GM10266 (cell line): ENCODE measurements around the gene SH3BP5L.

Experiments used
- DNase-seq: peaks from one replicate; pipeline ENCODE4 v3.0.0; 2012; ENCODE audit errors: extremely low spot score
- TF ChIP-seq, protein P1 (sequence below): IDR thresholded peaks from 2 replicates; pipeline ENCODE4 v1.5.1; 2012; ENCODE audit warnings: mild to moderate bottlenecking, low read depth; ENCODE audit not compliant: control insufficient read depth, insufficient read depth; ENCODE audit errors: missing control alignments

SH3BP5L gene

DNA sequence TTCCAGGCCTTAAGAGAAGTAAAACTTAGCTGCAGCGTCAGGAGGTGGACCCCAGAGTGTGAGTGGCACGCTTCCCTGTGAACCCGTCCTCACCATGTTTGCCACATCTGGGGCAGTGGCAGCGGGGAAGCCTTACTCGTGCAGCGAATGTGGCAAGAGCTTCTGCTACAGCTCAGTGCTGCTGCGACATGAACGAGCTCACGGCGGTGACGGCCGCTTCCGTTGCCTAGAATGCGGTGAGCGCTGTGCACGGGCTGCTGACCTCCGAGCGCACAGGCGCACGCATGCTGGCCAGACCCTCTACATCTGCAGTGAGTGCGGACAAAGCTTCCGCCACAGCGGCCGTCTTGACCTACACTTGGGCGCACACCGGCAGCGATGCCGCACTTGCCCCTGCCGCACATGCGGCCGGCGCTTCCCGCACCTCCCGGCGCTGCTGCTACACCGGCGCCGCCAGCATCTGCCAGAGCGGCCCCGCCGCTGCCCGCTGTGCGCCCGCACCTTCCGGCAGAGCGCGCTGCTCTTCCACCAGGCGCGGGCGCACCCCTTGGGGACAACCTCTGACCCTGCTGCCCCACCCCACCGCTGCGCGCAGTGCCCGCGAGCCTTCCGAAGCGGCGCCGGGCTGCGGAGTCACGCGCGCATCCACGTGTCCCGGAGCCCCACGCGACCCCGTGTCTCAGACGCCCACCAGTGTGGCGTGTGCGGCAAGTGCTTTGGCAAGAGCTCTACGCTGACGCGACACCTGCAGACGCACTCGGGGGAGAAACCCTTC lies 21.7 kb upstream of the SH3BP5L start:
- DNase-seq = no peak
- TF ChIP-seq, protein P1, sequence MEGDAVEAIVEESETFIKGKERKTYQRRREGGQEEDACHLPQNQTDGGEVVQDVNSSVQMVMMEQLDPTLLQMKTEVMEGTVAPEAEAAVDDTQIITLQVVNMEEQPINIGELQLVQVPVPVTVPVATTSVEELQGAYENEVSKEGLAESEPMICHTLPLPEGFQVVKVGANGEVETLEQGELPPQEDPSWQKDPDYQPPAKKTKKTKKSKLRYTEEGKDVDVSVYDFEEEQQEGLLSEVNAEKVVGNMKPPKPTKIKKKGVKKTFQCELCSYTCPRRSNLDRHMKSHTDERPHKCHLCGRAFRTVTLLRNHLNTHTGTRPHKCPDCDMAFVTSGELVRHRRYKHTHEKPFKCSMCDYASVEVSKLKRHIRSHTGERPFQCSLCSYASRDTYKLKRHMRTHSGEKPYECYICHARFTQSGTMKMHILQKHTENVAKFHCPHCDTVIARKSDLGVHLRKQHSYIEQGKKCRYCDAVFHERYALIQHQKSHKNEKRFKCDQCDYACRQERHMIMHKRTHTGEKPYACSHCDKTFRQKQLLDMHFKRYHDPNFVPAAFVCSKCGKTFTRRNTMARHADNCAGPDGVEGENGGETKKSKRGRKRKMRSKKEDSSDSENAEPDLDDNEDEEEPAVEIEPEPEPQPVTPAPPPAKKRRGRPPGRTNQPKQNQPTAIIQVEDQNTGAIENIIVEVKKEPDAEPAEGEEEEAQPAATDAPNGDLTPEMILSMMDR = no peak

DNA sequence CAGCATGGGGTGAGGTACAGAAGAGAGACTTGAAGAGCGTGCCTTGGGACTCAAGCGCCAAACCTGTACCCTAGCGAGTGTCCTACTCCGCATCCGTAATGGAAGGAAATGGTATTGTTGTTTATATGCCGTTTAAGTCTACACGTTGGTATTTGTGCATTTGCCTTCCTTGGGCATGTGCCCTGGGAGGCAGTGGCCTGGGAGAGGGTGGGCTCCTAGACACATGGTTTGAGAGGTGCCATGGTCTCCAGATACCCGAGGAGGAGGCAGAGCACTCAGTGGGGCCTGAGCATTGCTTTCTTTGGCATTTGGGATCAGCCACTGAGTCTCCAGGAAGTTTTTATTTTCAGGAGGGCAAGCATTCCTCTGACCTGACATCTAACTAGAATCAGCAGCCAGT lies 18.8 kb upstream of the SH3BP5L start:
- no peak for DNase-seq
- TF ChIP-seq, protein P1 = no peak

DNA sequence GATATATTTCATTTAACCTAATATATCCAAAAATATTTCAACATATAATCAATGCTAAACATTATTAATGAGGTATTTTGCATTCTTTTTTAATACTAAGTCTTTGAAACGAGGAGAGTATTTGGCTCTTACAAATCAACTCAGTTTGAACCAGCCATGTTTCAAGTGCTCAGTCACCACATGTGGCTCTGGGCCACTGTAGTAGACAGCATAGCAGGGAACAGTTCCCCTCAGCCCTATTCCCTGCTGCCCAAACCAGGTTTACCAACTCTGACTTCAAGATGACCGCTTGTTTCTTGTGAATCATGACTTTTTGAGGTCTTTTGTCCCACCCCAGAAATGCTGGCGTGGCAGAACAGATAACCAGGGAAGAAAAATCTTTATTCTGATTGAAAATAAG lies 18.0 kb upstream of the SH3BP5L start:
- TF ChIP-seq, protein P1 = no peak
- DNase-seq = no peak

DNA sequence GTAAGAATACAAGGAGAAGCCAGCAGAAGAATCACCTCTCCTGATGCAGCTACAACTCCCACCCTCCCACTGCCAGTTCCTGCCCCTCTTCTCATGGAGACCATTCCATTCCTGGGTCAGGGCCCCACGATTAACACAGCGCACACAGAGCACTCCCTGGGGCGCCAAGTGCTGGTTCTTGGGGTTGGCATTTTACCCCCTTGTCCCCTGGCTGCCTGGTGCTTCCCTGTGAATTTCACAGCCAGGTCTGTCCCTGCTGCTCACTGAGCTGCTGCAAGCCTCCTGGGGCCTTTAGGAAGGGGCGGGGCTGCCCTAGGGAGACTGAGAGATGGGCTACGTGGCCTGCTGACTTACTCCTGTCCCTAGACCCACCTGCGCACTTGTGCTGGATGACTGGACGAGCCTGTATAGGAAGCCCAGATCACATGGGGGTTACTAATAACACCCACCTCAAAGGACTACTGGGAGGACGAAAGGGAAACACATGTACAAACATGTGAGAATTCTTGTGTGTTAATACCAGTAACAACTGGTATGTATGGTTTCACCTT lies 17.1 kb upstream of the SH3BP5L start:
- TF ChIP-seq, protein P1 = no peak
- peak; percentile 69 for DNase-seq

DNA sequence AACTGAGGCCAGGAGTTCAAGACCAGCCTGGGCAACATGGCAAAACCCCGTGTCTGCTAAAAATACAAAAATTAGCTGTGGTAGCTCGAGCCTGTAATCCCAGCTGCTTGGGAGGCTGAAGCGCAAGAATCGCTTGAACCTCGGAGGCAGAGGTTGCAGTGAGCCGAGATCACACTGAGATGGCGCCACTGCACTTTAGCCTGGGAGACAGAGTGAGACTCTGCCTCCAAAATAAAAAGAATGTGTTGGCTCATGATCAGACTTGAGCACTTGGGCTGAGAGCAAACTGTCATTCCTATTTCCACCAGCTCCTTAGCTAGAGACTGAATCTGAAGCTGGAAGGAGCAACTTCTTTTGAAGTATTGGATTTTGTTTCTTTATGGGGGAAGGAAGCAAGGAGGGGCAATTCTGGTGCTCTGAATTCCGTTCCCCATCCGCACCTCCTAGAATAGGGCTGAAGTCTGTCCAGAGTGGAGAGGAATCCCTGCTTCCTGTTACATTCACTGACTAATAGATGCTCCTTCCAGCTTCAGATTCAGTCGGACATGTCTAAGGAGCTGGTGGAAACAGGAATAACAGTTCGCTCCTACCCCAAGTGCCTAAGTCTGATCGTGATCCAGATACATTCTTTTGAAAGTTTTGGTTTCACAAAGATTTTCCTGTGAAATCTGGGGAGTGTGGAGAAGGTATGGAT lies 16.1 kb upstream of the SH3BP5L start:
- DNase-seq = no peak
- TF ChIP-seq, protein P1 = peak; percentile 40

DNA sequence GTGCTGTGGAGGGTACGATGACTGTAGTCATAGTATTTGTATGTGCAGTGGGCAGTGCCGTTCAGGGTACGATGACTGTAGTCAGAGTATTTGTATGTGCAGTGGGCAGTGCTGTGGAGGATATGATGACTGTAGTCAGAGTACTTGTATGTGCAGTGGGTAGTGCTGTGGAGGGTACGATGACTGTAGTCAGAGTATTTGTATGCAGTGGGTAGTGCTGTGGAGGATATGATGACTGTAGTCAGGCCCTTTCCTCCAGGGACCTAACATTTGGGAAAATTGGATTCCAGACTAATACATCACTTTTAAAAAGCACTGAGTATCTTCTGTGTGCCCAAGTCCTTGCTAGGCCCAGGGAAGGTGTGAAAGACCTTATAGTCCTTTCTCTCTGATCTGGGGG lies 15.2 kb upstream of the SH3BP5L start:
- DNase-seq = no peak

More for the DNA sequence above, 15.2 kb upstream of the SH3BP5L start:
- TF ChIP-seq, protein P1 = no peak
